Measurements from ENCODE around the gene HPCAL4.

HPCAL4 gene

GRCh38 chr1:39628807-39629350, 62.4 kb downstream of the HPCAL4 start:
- FAIRE-seq (no peak), DNase-seq (ENCODE audit: insufficient read length, low spot score) (no peak)
- TF ChIP-seq POLR2A (IDR thresholded peaks at IDR 0.05; ENCODE audit: low read depth, low read length) = no peak

Data from H54 (cell line).